HL-60 (cell line): ENCODE measurements around the gene BRMS1L.

ENCODE experiments used
- DNase-seq, 2 experiments: peaks; one replicate each; pipeline ENCODE4 v3.0.0-alpha.2; 2010 to 2020; ENCODE audit warnings: low read depth in 1 of 2, low spot score in 1 of 2
- H3K27ac ChIP-seq: fragments of 250-450 bp; sonication (Bioruptor Pico); replicated peaks from 2 replicates; pipeline ENCODE4 v1.5.1; 2020; ENCODE audit warnings: mild to moderate bottlenecking, moderate library complexity
- H3K27me3 ChIP-seq: fragments of 250-450 bp; sonication (Bioruptor Pico); 2 replicates; pipeline ENCODE4 v1.5.1; 2021; ENCODE audit warnings: mild to moderate bottlenecking, moderate library complexity; ENCODE audit not compliant: insufficient read depth, poor library complexity, severe bottlenecking
- H3K4me3 ChIP-seq: replicated peaks from 2 replicates; pipeline ENCODE4 v1.5.1; 2011; ENCODE audit warnings: mild to moderate bottlenecking, control low read depth, low read length; ENCODE audit not compliant: insufficient read depth
- GABPA ChIP-seq: IDR thresholded peaks from 2 replicates; pipeline ENCODE4 v1.6.1; 2012; ENCODE audit warnings: low read depth
- POLR2AphosphoS5 ChIP-seq: IDR thresholded peaks from 2 replicates; pipeline ENCODE4 v1.6.1; 2012; ENCODE audit warnings: low read depth
- REST ChIP-seq: IDR thresholded peaks from 2 replicates; pipeline ENCODE4 v1.6.1; 2012; ENCODE audit warnings: low read depth; ENCODE audit not compliant: insufficient replicate concordance
- SPI1 ChIP-seq: IDR thresholded peaks from 2 replicates; pipeline ENCODE4 v1.6.1; 2012; ENCODE audit warnings: low read depth, mild to moderate bottlenecking, borderline replicate concordance
- TF ChIP-seq, protein P1 (sequence below): IDR thresholded peaks from one replicate; pipeline ENCODE4 v1.5.1; 2011; ENCODE audit warnings: low read length, control low read depth, inconsistent platforms; ENCODE audit not compliant: insufficient read depth

Gene BRMS1L

DNA sequence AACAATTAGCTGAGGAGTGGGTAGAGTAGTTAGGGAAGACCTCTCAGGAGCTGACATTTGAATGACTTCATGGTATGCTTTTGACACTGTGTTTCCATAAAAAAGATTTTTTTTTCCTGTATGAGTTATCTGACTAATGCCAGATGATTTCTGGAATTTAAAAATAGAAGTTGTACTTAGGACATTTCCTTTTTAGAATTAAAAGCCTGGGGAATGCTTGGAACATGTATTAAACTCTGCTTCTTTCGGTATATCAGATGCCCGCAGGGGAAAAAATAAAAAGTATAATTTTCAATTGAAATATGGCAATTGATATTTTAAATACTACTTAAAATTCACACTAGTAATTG lies 41.1 kb downstream of the BRMS1L start:
- H3K27ac ChIP-seq = no peak overlapping the region
- no peaks in the 10 kb centered on the region for H3K27me3 ChIP-seq
- no peak for DNase-seq
- H3K4me3 ChIP-seq = no peak overlapping the region
- TF ChIP-seq REST (no peak), POLR2AphosphoS5 (no peak), SPI1 (no peak), GABPA (no peak)
- TF ChIP-seq, protein P1, sequence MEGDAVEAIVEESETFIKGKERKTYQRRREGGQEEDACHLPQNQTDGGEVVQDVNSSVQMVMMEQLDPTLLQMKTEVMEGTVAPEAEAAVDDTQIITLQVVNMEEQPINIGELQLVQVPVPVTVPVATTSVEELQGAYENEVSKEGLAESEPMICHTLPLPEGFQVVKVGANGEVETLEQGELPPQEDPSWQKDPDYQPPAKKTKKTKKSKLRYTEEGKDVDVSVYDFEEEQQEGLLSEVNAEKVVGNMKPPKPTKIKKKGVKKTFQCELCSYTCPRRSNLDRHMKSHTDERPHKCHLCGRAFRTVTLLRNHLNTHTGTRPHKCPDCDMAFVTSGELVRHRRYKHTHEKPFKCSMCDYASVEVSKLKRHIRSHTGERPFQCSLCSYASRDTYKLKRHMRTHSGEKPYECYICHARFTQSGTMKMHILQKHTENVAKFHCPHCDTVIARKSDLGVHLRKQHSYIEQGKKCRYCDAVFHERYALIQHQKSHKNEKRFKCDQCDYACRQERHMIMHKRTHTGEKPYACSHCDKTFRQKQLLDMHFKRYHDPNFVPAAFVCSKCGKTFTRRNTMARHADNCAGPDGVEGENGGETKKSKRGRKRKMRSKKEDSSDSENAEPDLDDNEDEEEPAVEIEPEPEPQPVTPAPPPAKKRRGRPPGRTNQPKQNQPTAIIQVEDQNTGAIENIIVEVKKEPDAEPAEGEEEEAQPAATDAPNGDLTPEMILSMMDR = no peak

GRCh38 chr14:35875296-35875695 lies 49.2 kb downstream of the BRMS1L start:
- Histone ChIP-seq H3K4me3 (no peak overlapping the region), H3K27ac (no peak overlapping the region), H3K27me3 (no peaks in the 10 kb centered on the region)
- TF ChIP-seq GABPA = no peak
- DNase-seq = no peak

DNA sequence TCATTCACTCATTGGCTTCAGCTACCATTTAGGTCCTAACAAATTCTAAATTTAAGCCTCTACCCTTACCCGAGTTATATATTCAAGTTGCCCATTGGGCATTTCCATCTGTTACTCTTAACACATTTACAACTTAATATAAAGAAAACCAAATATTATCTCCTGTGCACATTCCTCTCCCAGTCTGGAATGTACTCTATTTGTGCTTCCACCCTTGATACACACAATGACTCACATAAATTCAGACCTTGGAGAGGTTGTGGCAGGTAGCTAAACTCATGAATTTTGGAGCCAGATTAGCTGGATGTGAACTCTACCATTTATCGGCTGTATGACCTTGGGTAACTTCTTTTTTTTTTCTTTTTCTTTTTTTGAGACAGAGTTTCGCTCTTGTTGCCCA lies 51.1 kb downstream of the BRMS1L start:
- Histone ChIP-seq H3K27me3 (no peaks in the 10 kb centered on the region), H3K4me3 (no peak overlapping the region), H3K27ac (no peak overlapping the region)
- DNase-seq = no peak
- TF ChIP-seq GABPA (no peak), REST (no peak), SPI1 (no peak), POLR2AphosphoS5 (no peak)
- TF ChIP-seq, protein P1 = no peak

DNA sequence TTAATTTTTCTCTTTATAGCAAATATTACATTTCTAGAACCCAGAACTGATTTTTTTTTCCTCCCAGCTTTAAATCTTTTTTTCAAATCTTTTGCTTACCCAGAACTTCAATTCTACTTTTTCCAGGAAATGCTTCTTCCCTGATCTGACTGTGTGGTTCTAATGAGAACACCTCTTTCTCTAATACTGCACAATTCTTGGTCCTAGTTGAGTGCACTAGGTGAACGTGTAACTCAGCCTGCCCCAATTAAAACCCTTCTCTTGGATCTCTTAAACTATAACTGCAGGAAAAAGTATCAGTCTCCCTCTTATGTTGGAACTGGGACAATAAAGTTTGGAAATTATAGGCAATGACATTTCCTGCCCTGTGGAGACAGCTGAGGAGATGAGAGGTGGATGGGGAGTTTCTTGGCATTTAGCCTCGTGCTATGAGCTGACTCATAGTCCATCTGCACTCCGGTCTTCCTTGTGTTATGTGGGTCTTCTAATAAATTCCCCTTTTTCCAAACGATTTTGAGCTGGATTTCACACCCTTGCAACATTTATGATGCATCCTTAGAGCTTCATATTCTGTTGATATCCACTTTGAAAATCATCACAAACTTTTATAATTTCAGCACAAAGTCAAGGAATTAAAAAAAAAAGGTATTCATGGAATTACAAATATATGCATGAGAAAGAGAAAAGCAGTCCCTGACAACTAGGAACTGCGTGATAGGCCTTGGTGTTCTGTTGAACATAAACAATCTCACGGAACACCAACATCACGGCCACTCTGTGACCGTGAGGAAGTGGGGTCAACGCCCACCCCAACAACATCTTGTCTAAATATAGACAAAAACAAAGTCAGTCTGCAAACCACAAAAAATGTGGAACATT lies 52.4 kb downstream of the BRMS1L start:
- Histone ChIP-seq H3K27ac (peak overlapping the region; percentile 33; the same call in 1 of the 2 replicates), H3K4me3 (no peak overlapping the region), H3K27me3 (no peaks in the 10 kb centered on the region)
- DNase-seq = no peak
- TF ChIP-seq POLR2AphosphoS5 (no peak), SPI1 (peak; percentile 11; the same call in 1 of the 2 replicates)
